Caco-2 (cell line): Measurements from ENCODE around the gene CROT. TPM values are rescaled to one million over a fixed set of nuclear protein-coding genes. Genes with fewer than 3 reads are reported as not detected.

Experiments
- BruUV-seq: library from RNA; stranded (reverse); fragments of 400-500 nt; replicated peaks from 2 replicates; lab custom pipeline; 2021; lab: Mats Ljungman, UMichigan
- CTCF ChIA-PET: fragments of 300-600 bp; sonication (Branson Sonifier 250); formaldehyde crosslinking; loops from one replicate; lab custom pipeline; 2022; ENCODE audit warnings: antibody characterized with exemption; lab: Charles Lee
- POLR2A ChIA-PET: fragments of 300-600 bp; sonication (Branson Sonifier 250); formaldehyde crosslinking; loops from one replicate; lab custom pipeline; 2022; ENCODE audit warnings: antibody characterized with exemption; lab: Charles Lee
- DNase-seq, 2 experiments: peaks; one replicate each; pipeline versions ENCODE4 v3.0.0 to v3.0.0-alpha.2; 2020 to 2022
- H3K27me3 ChIP-seq: replicated peaks from 2 replicates; pipeline ENCODE4 v1.6.0; 2011; ENCODE audit warnings: low read length; ENCODE audit not compliant: control insufficient read depth, insufficient read depth
- H3K36me3 ChIP-seq: 2 replicates; pipeline ENCODE4 v1.5.1; 2011; ENCODE audit warnings: low read length; ENCODE audit not compliant: control insufficient read depth, insufficient read depth
- H3K4me1 ChIP-seq: fragments of 250-450 bp; sonication (Bioruptor Pico); 2 replicates; pipeline ENCODE4 v1.5.1; 2020; ENCODE audit warnings: mild to moderate bottlenecking
- H3K4me3 ChIP-seq: 2 replicates; pipeline ENCODE4 v1.5.1; 2011; ENCODE audit warnings: low read depth, mild to moderate bottlenecking, control low read depth, low read length
- H3K9me3 ChIP-seq: fragments of 250-450 bp; sonication (Bioruptor Pico); 2 replicates; pipeline ENCODE4 v1.5.1; 2020; ENCODE audit warnings: mild to moderate bottlenecking, moderate library complexity
- H3K27ac Mint-ChIP-seq: one replicate; pipeline ENCODE4 v1.8.0; 2022; ENCODE audit warnings: mixed read lengths; ENCODE audit not compliant: unreplicated experiment
- H3K27me3 Mint-ChIP-seq: one replicate; pipeline ENCODE4 v1.8.0; 2022; ENCODE audit warnings: mixed read lengths; ENCODE audit not compliant: insufficient read depth, unreplicated experiment
- H3K36me3 Mint-ChIP-seq: one replicate; pipeline ENCODE4 v1.8.0; 2022; ENCODE audit warnings: mild to moderate bottlenecking, mixed read lengths; ENCODE audit not compliant: insufficient read depth, unreplicated experiment
- H3K4me1 Mint-ChIP-seq: one replicate; pipeline ENCODE4 v1.8.0; 2022; ENCODE audit warnings: low read depth, mixed read lengths; ENCODE audit not compliant: unreplicated experiment
- H3K4me3 Mint-ChIP-seq: one replicate; pipeline ENCODE4 v1.8.0; 2022; ENCODE audit warnings: mild to moderate bottlenecking, moderate library complexity, mixed read lengths; ENCODE audit not compliant: unreplicated experiment
- H3K9me3 Mint-ChIP-seq: one replicate; pipeline ENCODE4 v1.8.0; 2022; ENCODE audit warnings: mixed read lengths; ENCODE audit not compliant: unreplicated experiment
- intact Hi-C: fragments of 100-400 bp; cut with micrococcal nuclease; formaldehyde crosslinking; loops from one replicate; pipeline ENCODE4 v1.10.0; 2022; ENCODE audit not compliant: unreplicated experiment
- total RNA-seq: library from RNA; stranded (reverse); gene quantifications from 2 replicates; pipeline ENCODE4 v1.2.3, GENCODE V29; 2022
- TF ChIP-seq, protein P1 (sequence below), 2 experiments: fragments of 200-600 bp in 1 of 2; IDR thresholded peaks; 1 replicate in 1 of 2; 2 replicates in 1 of 2; pipeline versions ENCODE4 v1.5.1 to v1.8.0; 2011 to 2022; ENCODE audit warnings: antibody characterized with exemption in 1 of 2, control low read depth in 1 of 2, inconsistent platforms in 1 of 2, low read depth in 1 of 2, low read length in 1 of 2, mild to moderate bottlenecking in 1 of 2, moderate library complexity in 1 of 2; ENCODE audit not compliant: insufficient read depth in 1 of 2, severe bottlenecking in 1 of 2, unreplicated experiment in 1 of 2

CROT gene
- total RNA-seq, 1 experiment from 2014 or later, result 15.4 TPM

- H3K9me3 Mint-ChIP-seq, result peaks cover 63% of the 10 kb centered on the region
- TF ChIP-seq, protein P1, sequence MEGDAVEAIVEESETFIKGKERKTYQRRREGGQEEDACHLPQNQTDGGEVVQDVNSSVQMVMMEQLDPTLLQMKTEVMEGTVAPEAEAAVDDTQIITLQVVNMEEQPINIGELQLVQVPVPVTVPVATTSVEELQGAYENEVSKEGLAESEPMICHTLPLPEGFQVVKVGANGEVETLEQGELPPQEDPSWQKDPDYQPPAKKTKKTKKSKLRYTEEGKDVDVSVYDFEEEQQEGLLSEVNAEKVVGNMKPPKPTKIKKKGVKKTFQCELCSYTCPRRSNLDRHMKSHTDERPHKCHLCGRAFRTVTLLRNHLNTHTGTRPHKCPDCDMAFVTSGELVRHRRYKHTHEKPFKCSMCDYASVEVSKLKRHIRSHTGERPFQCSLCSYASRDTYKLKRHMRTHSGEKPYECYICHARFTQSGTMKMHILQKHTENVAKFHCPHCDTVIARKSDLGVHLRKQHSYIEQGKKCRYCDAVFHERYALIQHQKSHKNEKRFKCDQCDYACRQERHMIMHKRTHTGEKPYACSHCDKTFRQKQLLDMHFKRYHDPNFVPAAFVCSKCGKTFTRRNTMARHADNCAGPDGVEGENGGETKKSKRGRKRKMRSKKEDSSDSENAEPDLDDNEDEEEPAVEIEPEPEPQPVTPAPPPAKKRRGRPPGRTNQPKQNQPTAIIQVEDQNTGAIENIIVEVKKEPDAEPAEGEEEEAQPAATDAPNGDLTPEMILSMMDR (IDR thresholded peaks at IDR 0.05; ENCODE audit: insufficient read depth in 1 of 2, low read depth in 1 of 2, low read length in 1 of 2, severe bottlenecking in 1 of 2, unreplicated experiment in 1 of 2), result no peak
- Histone ChIP-seq H3K36me3 (no peaks in the 10 kb centered on the region), H3K4me1 (peaks cover 24% of the 10 kb centered on the region), H3K27me3 (no peaks in the 10 kb centered on the region), H3K9me3 (peaks cover 43% of the 10 kb centered on the region), H3K4me3 (no peak overlapping the region)
- no TSS peak for BruUV-seq
- H3K4me3 Mint-ChIP-seq, result no peak overlapping the region
- ChIA-PET POLR2A (no interaction called here), CTCF (no interaction called here)
- intact Hi-C loops, result loop anchor here (1.0 kb wide), 1 partner anchor 86 kb away; no protein-coding TSS in a partner anchor
- H3K36me3 Mint-ChIP-seq, result no peaks in the 10 kb centered on the region
- H3K27ac Mint-ChIP-seq, result no peak overlapping the region
- H3K4me1 Mint-ChIP-seq, result peaks cover 7% of the 10 kb centered on the region
- H3K27me3 Mint-ChIP-seq, result no peaks in the 10 kb centered on the region
- no peak for DNase-seq
Measured at GRCh38 chr7:87330316-87330715, 15.1 kb upstream of the CROT start.

- H3K36me3 Mint-ChIP-seq, result no peaks in the 10 kb centered on the region
- Histone ChIP-seq H3K4me3 (no peak overlapping the region), H3K27me3 (no peaks in the 10 kb centered on the region), H3K4me1 (peaks cover 24% of the 10 kb centered on the region), H3K9me3 (peaks cover 43% of the 10 kb centered on the region), H3K36me3 (no peaks in the 10 kb centered on the region)
- H3K9me3 Mint-ChIP-seq, result peaks cover 65% of the 10 kb centered on the region
- ChIA-PET CTCF (no interaction called here), POLR2A (no interaction called here)
- BruUV-seq, result no TSS peak
- intact Hi-C loops, result loop anchor here (1.0 kb wide), 2 partner anchors 14 to 85 kb away; partner anchors contain the start of gene CROT
- peak overlapping the region; percentile 78 for H3K27ac Mint-ChIP-seq
- TF ChIP-seq, protein P1 (IDR thresholded peaks at IDR 0.05; ENCODE audit: insufficient read depth in 1 of 2, low read depth in 1 of 2, low read length in 1 of 2, severe bottlenecking in 1 of 2, unreplicated experiment in 1 of 2), result no peak
- DNase-seq, result peak; percentile 63 to 69
- no peak overlapping the region for H3K4me3 Mint-ChIP-seq
- H3K27me3 Mint-ChIP-seq, result no peaks in the 10 kb centered on the region
- peaks cover 7% of the 10 kb centered on the region for H3K4me1 Mint-ChIP-seq
Measured at GRCh38 chr7:87330942-87331341, 14.5 kb upstream of the CROT start.

GRCh38 chr7:87331687-87332252 is 13.7 kb upstream of the CROT start:
- H3K4me3 Mint-ChIP-seq, result peak overlapping the region; percentile 22
- BruUV-seq, result no TSS peak
- TF ChIP-seq, protein P1 (IDR thresholded peaks at IDR 0.05; ENCODE audit: insufficient read depth in 1 of 2, low read depth in 1 of 2, low read length in 1 of 2, severe bottlenecking in 1 of 2, unreplicated experiment in 1 of 2), result no peak
- CTCF ChIA-PET, result no interaction called here
- Histone ChIP-seq H3K36me3 (no peaks in the 10 kb centered on the region), H3K4me1 (peaks cover 24% of the 10 kb centered on the region), H3K4me3 (no peak overlapping the region), H3K27me3 (no peaks in the 10 kb centered on the region), H3K9me3 (peaks cover 43% of the 10 kb centered on the region)
- no peak for DNase-seq
- peaks cover 7% of the 10 kb centered on the region for H3K4me1 Mint-ChIP-seq
- no peaks in the 10 kb centered on the region for H3K36me3 Mint-ChIP-seq
- intact Hi-C loops, result loop anchor here (1.0 kb wide), 1 partner anchor 14 kb away; the partner anchor contains the start of gene CROT
- H3K27me3 Mint-ChIP-seq, result no peaks in the 10 kb centered on the region
- peak overlapping the region; percentile 78 for H3K27ac Mint-ChIP-seq
- POLR2A ChIA-PET, result no interaction called here
- peaks cover 65% of the 10 kb centered on the region for H3K9me3 Mint-ChIP-seq
